ENCODE results near the gene C1orf167.

The C1orf167 gene

DNA sequence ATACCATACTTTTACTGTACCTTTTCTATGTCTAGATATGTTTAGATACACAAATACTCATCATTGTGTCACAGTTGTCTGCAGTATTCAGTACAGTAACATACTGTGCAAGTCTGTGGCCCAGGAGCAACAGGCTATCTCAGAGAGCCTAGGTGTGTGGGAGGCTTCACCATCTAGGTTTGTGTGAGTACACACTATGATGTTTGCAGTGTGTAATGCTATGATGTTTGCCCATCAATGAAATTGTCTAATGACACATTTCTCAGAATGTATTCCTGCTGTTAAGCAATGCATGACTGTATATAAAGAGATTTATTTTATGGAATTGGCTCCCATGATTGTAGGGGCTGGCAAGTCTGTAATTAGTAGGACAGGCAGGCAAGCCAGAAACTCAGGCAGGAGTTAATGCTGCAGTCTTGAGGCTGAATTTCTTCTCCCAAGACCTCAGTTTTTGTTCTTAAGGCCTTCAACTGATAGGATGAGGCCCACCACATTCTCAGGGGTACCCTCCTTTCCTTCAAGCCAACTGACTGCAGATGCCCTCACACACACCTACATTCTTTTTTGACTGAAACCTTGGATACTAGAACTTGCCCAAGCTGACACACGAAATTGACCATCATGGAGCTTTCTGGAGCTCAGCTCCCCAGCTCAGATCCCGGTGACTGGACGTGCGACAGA, 33.7 kb upstream of the C1orf167 start:
- no peaks in the 10 kb centered on the region for H3K36me3 ChIP-seq (ENCODE audit: control insufficient read depth, insufficient read depth, low read length)
- H3K27ac ChIP-seq (ENCODE audit: low read depth, low read length, severe bottlenecking), result no peak overlapping the region
- H3K4me3 ChIP-seq (ENCODE audit: extremely low read depth, insufficient read depth, low read length, poor library complexity, severe bottlenecking), result no peak overlapping the region
- peaks cover 30% of the 10 kb centered on the region for H3K4me1 ChIP-seq (ENCODE audit: control insufficient read depth, insufficient read depth, low read length, poor library complexity, severe bottlenecking)
- no peaks in the 10 kb centered on the region for H3K9me3 ChIP-seq (ENCODE audit: control insufficient read depth, low read length)
- WGBS, 2 experiments (ENCODE audit: insufficient coverage in 2 of 2), result 92 to 96% methylated on average over 4 of the region's 4 CpGs

DNA sequence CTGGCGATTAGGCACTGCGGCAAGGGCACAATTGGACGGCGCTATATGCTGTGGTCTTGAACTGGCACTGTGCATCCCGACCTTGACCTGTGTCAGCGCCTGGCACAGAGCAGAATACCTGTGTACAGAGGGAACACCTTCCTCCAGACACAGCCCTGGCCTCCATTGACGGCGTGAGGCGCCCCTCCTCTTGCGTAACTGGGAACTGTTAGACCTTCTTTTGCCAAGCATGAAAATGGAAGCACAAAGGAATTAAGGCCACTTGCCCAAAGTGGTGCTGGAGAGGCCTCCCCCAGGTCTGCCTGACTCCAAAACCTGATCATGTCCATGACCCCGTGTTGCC, 32.9 kb upstream of the C1orf167 start:
- H3K36me3 ChIP-seq (ENCODE audit: control insufficient read depth, insufficient read depth, low read length), result no peaks in the 10 kb centered on the region

DNA sequence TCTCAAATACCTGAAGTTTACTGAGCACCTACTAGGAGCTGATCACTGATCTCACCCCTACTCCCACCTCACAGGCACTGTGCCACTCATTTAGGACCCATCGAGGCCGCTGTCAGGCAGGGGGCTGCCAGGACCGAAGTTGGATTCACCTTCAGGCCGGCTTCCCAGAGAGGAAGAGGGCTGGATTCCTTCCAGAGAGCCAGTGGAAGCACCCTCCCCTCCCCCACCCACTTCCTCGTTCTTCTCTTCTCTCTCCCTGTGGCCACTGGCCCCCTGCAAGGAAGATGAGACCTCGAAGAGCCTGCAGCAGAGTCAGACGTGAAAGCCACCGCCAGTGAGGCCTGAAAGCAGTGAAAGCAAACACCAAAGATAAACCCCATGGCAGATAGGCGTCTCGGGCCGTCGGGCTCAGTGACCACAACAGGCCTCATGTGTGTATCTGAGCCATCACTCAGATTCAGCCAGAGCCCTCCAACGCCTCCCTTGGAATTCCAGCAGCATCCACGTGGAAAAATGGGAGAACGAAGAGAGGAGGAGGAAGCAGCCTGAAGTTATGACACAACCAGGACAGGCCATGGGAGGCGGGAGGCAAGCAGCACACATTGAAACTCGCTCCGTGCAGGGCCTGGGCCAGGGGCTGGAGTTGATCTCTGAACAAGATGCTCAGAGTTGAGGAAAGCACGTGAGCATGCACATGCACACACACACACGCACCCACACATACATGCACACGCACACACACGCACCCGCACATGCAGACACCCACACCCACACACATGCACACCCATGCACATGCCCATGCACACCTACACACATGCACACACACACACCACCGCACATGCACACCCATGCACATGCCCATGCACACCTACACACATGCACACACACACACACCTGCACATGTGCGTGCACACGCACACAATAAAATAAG, 32.2 kb upstream of the C1orf167 start:
- Histone ChIP-seq H3K36me3 (ENCODE audit: control insufficient read depth, insufficient read depth, low read length) (no peaks in the 10 kb centered on the region), H3K4me3 (ENCODE audit: extremely low read depth, insufficient read depth, low read length, poor library complexity, severe bottlenecking) (no peak overlapping the region), H3K9me3 (ENCODE audit: control insufficient read depth, low read length) (no peaks in the 10 kb centered on the region), H3K27ac (ENCODE audit: low read depth, low read length, severe bottlenecking) (no peak overlapping the region), H3K4me1 (ENCODE audit: control insufficient read depth, insufficient read depth, low read length, poor library complexity, severe bottlenecking) (peaks cover 30% of the 10 kb centered on the region)
- whole genome bisulfite sequencing, 2 experiments (ENCODE audit: insufficient coverage in 2 of 2), result 77 to 80% methylated on average over 20 to 22 of the region's 26 CpGs

More for the DNA sequence above, 32.9 kb upstream of the C1orf167 start:
- Histone ChIP-seq H3K4me1 (ENCODE audit: control insufficient read depth, insufficient read depth, low read length, poor library complexity, severe bottlenecking) (peaks cover 30% of the 10 kb centered on the region), H3K27ac (ENCODE audit: low read depth, low read length, severe bottlenecking) (no peak overlapping the region), H3K9me3 (ENCODE audit: control insufficient read depth, low read length) (no peaks in the 10 kb centered on the region), H3K4me3 (ENCODE audit: extremely low read depth, insufficient read depth, low read length, poor library complexity, severe bottlenecking) (no peak overlapping the region)
- 93 to 96% methylated on average over 6 to 11 of the region's 11 CpGs for WGBS, 2 experiments (ENCODE audit: insufficient coverage in 2 of 2)

DNA sequence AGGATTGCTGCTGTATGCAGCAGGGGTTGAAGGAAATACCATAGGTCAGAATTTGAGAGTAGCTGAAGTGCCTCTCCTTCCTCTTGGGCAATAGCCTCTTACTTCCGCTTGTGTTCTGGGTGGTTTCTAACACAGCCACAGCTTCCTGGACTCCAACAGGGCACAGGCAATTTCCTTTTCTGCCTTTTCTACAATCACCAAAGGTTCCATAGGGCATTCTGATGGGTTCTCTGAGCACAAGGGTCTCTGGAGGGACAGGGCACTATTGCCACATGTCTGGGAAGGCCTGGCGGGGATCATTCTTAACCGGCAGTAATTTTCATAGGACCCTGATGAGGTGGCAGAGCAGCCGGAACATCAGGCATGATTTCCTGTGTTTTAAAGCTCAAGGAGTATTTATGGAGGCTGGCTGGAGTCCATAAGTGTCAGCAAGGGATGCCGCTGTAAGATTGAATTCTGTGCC, 31.5 kb upstream of the C1orf167 start:
- Histone ChIP-seq H3K9me3 (ENCODE audit: control insufficient read depth, low read length) (no peaks in the 10 kb centered on the region), H3K4me3 (ENCODE audit: extremely low read depth, insufficient read depth, low read length, poor library complexity, severe bottlenecking) (no peak overlapping the region), H3K27ac (ENCODE audit: low read depth, low read length, severe bottlenecking) (peak overlapping the region; percentile 41), H3K4me1 (ENCODE audit: control insufficient read depth, insufficient read depth, low read length, poor library complexity, severe bottlenecking) (peaks cover 30% of the 10 kb centered on the region), H3K36me3 (ENCODE audit: control insufficient read depth, insufficient read depth, low read length) (no peaks in the 10 kb centered on the region)
- 94 to 95% methylated on average over 4 to 5 of the region's 5 CpGs for WGBS, 2 experiments (ENCODE audit: insufficient coverage in 2 of 2)

DNA sequence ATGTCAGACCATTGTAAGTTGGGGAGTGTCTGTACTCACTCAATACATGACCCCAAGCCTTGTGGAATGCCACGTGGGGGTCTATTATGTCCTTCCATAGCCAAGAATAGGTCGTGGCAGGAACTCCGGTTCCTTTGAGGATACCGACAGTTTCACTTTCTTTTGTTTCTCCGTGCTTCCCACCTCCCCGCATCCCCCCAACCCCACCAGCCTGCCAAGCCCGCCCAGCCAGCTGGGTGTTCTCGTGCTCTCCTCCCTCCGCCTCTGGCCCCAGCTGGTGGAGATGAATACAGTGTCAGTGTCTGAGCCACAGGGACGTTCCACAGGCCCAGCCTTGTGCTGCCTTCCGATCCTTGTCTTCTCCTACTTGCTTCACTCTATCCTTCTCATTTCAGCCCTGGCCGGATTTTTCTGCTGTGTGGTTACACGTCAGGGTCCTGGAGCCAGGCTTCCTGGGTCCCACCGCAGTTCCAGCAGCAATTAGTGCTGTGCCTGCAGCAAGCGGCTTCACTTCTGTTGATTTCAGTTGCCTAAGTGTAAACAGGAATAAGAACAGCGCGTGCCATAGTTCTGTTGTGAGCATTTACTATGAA, 30.2 kb upstream of the C1orf167 start:
- Histone ChIP-seq H3K4me1 (ENCODE audit: control insufficient read depth, insufficient read depth, low read length, poor library complexity, severe bottlenecking) (peaks cover 31% of the 10 kb centered on the region), H3K4me3 (ENCODE audit: extremely low read depth, insufficient read depth, low read length, poor library complexity, severe bottlenecking) (no peak overlapping the region)

DNA sequence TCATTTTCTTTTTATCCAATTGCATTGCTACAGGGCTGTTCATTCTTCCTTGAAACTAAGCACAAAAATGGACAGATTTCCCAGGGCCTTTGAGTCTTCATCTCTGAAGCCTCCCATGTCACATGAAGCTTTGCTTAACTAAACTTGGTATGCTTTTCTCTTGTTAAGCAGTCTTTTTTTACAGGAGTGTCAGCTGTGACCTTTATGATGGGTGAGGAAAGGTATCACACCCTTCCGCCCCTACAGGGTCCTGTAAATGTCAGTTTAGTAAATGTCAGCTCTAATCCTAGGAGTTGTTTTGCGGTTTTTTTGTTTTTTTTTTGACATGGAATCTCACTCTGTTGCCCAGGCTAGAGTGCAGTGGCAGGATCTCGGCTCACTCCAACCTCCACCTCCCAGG, 28.7 kb upstream of the C1orf167 start:
- H3K4me3 ChIP-seq (ENCODE audit: extremely low read depth, insufficient read depth, low read length, poor library complexity, severe bottlenecking), result no peak overlapping the region
- 80 to 100% methylated on average over 2 to 3 of the region's 3 CpGs for WGBS, 2 experiments (ENCODE audit: insufficient coverage in 2 of 2)
- peaks cover 36% of the 10 kb centered on the region for H3K4me1 ChIP-seq (ENCODE audit: control insufficient read depth, insufficient read depth, low read length, poor library complexity, severe bottlenecking)
- H3K27ac ChIP-seq (ENCODE audit: low read depth, low read length, severe bottlenecking), result no peak overlapping the region
- no peaks in the 10 kb centered on the region for H3K9me3 ChIP-seq (ENCODE audit: control insufficient read depth, low read length)
- no peaks in the 10 kb centered on the region for H3K36me3 ChIP-seq (ENCODE audit: control insufficient read depth, insufficient read depth, low read length)

More for the DNA sequence above, 30.2 kb upstream of the C1orf167 start:
- no peaks in the 10 kb centered on the region for H3K36me3 ChIP-seq (ENCODE audit: control insufficient read depth, insufficient read depth, low read length)
- no peaks in the 10 kb centered on the region for H3K9me3 ChIP-seq (ENCODE audit: control insufficient read depth, low read length)
- WGBS, 2 experiments (ENCODE audit: insufficient coverage in 2 of 2), result 50 to 58% methylated on average over 10 to 14 of the region's 17 CpGs
- H3K27ac ChIP-seq (ENCODE audit: low read depth, low read length, severe bottlenecking), result peak overlapping the region; percentile 53

DNA sequence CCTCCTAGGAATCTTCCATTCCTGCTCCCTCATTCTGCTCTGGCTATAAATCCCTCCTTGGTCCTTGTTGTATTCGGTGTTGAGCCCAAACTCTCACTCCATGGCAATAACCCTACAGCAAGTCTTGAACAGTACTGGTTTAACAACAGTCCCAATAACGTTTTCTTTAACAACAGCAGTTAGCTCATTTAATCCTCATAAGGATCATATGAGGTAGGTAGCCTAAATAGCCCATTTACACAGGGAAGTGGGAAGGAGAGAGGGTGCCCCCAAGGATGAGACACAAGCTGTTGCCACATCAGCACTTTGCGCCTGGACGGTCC, 26.5 kb upstream of the C1orf167 start:
- Histone ChIP-seq H3K36me3 (ENCODE audit: control insufficient read depth, insufficient read depth, low read length) (no peaks in the 10 kb centered on the region), H3K4me1 (ENCODE audit: control insufficient read depth, insufficient read depth, low read length, poor library complexity, severe bottlenecking) (peaks cover 28% of the 10 kb centered on the region), H3K27ac (ENCODE audit: low read depth, low read length, severe bottlenecking) (peak overlapping the region; percentile 6), H3K9me3 (ENCODE audit: control insufficient read depth, low read length) (no peaks in the 10 kb centered on the region), H3K4me3 (ENCODE audit: extremely low read depth, insufficient read depth, low read length, poor library complexity, severe bottlenecking) (peak overlapping the region; percentile 82)
- WGBS, 2 experiments (ENCODE audit: insufficient coverage in 2 of 2), result 74 to 79% methylated on average over 3 of the region's 4 CpGs

DNA sequence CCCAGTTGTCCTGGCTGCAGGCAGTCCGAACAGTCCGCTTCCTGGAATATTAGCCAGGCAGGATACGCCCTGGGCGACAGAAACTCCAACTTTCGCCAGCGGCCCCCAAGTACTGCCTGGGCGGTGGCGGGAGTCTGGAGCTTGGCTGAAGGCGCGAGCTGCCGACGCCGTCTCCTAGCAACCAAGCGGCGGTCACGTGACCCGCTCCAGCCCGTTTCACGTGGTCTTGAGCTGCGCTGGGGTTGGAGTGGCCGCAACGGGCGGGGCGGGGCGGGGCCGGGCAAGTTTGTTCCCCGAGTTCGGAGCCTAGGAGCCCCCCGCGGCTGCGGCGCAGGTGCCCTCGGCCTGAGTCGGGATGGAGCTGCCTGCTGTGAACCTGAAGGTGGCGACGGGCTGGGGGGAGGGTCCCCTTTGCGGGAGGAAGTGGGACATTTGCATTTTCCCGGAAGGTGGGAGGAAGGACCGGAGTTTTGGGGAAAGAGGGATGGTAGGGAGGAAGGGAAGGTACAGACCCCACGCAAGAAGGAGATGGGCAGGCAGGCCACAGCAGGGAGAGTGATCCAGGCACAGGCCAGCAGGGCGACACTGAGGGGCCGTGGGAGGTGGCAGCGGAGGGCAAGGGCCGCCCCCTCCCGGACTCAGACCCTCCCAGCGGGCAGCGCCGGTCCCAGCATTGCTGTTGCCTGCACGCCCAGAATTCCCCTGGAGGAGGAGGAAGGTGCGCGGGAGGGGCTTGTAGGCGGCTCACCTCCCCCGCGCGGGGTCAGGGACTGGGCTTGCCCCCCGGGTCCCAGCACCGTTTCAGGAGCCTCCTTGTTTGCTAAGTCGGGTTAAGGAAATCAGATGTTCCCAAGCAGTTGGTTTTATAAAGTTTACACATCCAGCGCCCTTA, 25.9 kb upstream of the C1orf167 start, which contains the start of gene AGTRAP:
Gene AGTRAP (plus strand): TSS at position 283 of the 892 bp plus-strand sequence. CDS start 73 bp downstream, at position 356.
- H3K4me3 ChIP-seq (ENCODE audit: extremely low read depth, insufficient read depth, low read length, poor library complexity, severe bottlenecking), result peak within 1 kb of the TSS; percentile 82
- peak within 1 kb of the TSS; percentile 55 for H3K27ac ChIP-seq (ENCODE audit: low read depth, low read length, severe bottlenecking)
- no peaks in the 10 kb centered on the region for H3K36me3 ChIP-seq (ENCODE audit: control insufficient read depth, insufficient read depth, low read length)
- 1 to 2% methylated on average over 32 to 52 of the region's 59 CpGs for WGBS, 2 experiments (ENCODE audit: insufficient coverage in 2 of 2)
- peaks cover 31% of the 10 kb centered on the region for H3K4me1 ChIP-seq (ENCODE audit: control insufficient read depth, insufficient read depth, low read length, poor library complexity, severe bottlenecking)
- H3K9me3 ChIP-seq (ENCODE audit: control insufficient read depth, low read length), result no peaks in the 10 kb centered on the region

DNA sequence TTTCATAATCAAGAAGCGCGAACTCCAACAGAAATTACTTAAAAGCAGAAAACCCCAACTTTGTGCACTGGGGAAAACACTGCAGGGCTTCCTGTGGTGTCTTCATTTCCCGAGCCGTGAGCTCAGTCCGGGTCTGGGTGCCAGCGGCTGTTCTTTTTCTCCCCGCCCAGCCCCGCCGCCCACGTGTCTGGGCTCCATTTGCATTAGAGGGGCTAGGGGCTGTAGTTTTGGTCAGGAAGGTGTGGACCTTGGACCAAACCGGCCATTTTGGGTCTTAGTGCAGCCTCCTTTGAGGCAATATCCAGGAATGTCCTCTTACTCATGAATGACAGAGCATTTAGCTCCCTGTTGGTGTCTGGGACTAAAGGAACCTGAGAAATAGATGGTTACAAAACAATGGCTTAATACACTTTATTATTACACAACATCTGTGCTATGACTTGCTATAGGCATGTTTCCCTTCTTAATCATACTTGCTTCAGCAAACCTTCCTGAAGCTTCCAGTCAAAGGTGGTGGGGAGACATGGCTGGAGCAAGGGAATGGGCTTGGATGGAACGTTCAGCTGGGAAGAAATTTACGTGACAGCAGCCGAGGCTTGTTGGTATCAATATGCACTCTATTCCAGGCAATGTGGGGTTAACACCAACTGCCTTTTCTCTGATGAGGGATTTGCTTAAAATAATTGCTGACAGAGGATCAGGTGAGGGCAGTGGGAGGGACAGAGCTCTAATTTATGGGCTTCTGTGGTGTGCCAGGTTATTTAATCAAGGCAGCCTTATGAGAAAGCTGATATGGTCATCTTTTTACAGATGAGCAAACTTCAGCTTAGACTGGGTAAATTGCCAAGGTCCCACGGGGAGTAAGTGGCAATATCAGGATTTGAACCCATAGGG, 25.0 kb upstream of the C1orf167 start:
- peak overlapping the region; percentile 55 for H3K27ac ChIP-seq (ENCODE audit: low read depth, low read length, severe bottlenecking)
- H3K9me3 ChIP-seq (ENCODE audit: control insufficient read depth, low read length), result no peaks in the 10 kb centered on the region
- H3K4me1 ChIP-seq (ENCODE audit: control insufficient read depth, insufficient read depth, low read length, poor library complexity, severe bottlenecking), result peaks cover 26% of the 10 kb centered on the region
- WGBS, 2 experiments (ENCODE audit: insufficient coverage in 2 of 2), result 22 to 23% methylated on average over 9 to 10 of the region's 15 CpGs
- H3K4me3 ChIP-seq (ENCODE audit: extremely low read depth, insufficient read depth, low read length, poor library complexity, severe bottlenecking), result peak overlapping the region; percentile 82
- no peaks in the 10 kb centered on the region for H3K36me3 ChIP-seq (ENCODE audit: control insufficient read depth, insufficient read depth, low read length)

All from mesodermal cell (in vitro differentiated cells).